GM12878 (cell line): ENCODE measurements around the gene XPO6. TPM values are rescaled to one million over a fixed set of nuclear protein-coding genes. Genes with fewer than 3 reads are reported as not detected.

ENCODE experiments used
- ATAC-seq: fragments of 200-7000 bp; cut with Tn5 transposase; 3 replicates; pipeline ENCODE4 v1.9.1; 2020; ENCODE audit warnings: mild to moderate bottlenecking, moderate library complexity
- BruUV-seq: library from RNA; stranded (reverse); fragments of 400-500 nt; replicated peaks from 2 replicates; lab custom pipeline; 2021; lab: Mats Ljungman, UMichigan
- CTCF ChIA-PET: fragments of 300-600 bp; sonication (Branson Sonifier 250); formaldehyde crosslinking; extraction: SDS; loops from one replicate; lab custom pipeline; 2021; ENCODE audit warnings: inconsistent platforms; lab: Yijun Ruan, JAX
- POLR2A ChIA-PET: fragments of 350-600 bp; formaldehyde crosslinking; extraction: SDS; loops from one replicate; lab custom pipeline; 2021; ENCODE audit warnings: inconsistent platforms; lab: Charles Lee
- RAD21 ChIA-PET: fragments of 300-600 bp; sonication (Branson Sonifier 250); formaldehyde crosslinking; loops from one replicate; lab custom pipeline; 2023; ENCODE audit warnings: antibody characterized with exemption; ENCODE audit not compliant: unreplicated experiment; lab: Charles Lee
- SMC1A ChIA-PET: fragments of 300-600 bp; sonication (Branson Sonifier 250); formaldehyde crosslinking; loops from one replicate; lab custom pipeline; 2023; ENCODE audit not compliant: unreplicated experiment, uncharacterized antibody; lab: Charles Lee
- DNase-seq: peaks from one replicate; pipeline ENCODE4 v3.0.0-alpha.2; 2011; ENCODE audit warnings: low read depth, low spot score
- FAIRE-seq: peaks from 3 replicates; lab custom pipeline; 2011; peaks lifted over from hg19 to GRCh38; lab: Jason Lieb, UNC
- H2AFZ ChIP-seq: 2 replicates; pipeline ENCODE4 v1.6.0; 2011; ENCODE audit warnings: low read depth, low read length, control low read depth; ENCODE audit not compliant: control insufficient read depth
- H3K27ac ChIP-seq: 2 replicates; pipeline ENCODE4 v1.5.1; 2011; ENCODE audit warnings: control low read depth; ENCODE audit not compliant: control insufficient read depth, insufficient read depth
- H3K27me3 ChIP-seq, 2 experiments: replicated peaks in 1 of 2; 2 replicates each; pipeline versions ENCODE4 v1.6.0 to v1.6.1; 2011; ENCODE audit warnings: low read length in 1 of 2; ENCODE audit not compliant: control insufficient read depth in 2 of 2, insufficient read depth in 2 of 2
- H3K36me3 ChIP-seq, 2 experiments: 2 replicates each; pipeline ENCODE4 v1.5.1; 2011; ENCODE audit warnings: low read length in 1 of 2; ENCODE audit not compliant: control insufficient read depth in 2 of 2, insufficient read depth in 2 of 2
- H3K4me1 ChIP-seq: 2 replicates; pipeline ENCODE4 v1.6.1; 2011; ENCODE audit warnings: mild to moderate bottlenecking, low read length, moderate library complexity, mixed read lengths; ENCODE audit not compliant: control insufficient read depth, insufficient read depth
- H3K4me2 ChIP-seq: 2 replicates; pipeline ENCODE4 v1.6.0; 2011; ENCODE audit warnings: control low read depth; ENCODE audit not compliant: control insufficient read depth, insufficient read depth
- H3K4me3 ChIP-seq: fragments of 200-600 bp; sonication (generic); 2 replicates; pipeline ENCODE4 v1.5.1; 2016
- H3K79me2 ChIP-seq: 2 replicates; pipeline ENCODE4 v1.6.0; 2011; ENCODE audit warnings: low read length; ENCODE audit not compliant: control insufficient read depth, insufficient read depth
- H3K9ac ChIP-seq: 2 replicates; pipeline ENCODE4 v1.8.0; 2011; ENCODE audit warnings: low read length, control low read depth, mixed read lengths; ENCODE audit not compliant: control insufficient read depth, insufficient read depth
- H3K9me3 ChIP-seq: replicated peaks from 3 replicates; pipeline ENCODE4 v1.5.1; 2011; ENCODE audit warnings: mild to moderate bottlenecking, low read length; ENCODE audit not compliant: control insufficient read depth, insufficient read depth
- H4K20me1 ChIP-seq: 2 replicates; pipeline ENCODE4 v1.6.0; 2011; ENCODE audit not compliant: control insufficient read depth, insufficient read depth
- ATF2 ChIP-seq: IDR thresholded peaks from 2 replicates; pipeline ENCODE4 v1.6.1; 2012; ENCODE audit warnings: low read length, inconsistent platforms
- BHLHE40 ChIP-seq, 2 experiments: fragments of 450-650 bp in 1 of 2; IDR thresholded peaks; 2 replicates each; pipeline ENCODE4 v1.6.1; 2011 to 2017; ENCODE audit warnings: low read depth in 2 of 2, borderline replicate concordance in 1 of 2, improper control_type of control experiment in 1 of 2, low read length in 1 of 2, mild to moderate bottlenecking in 1 of 2
- CBX5 ChIP-seq: sonication (generic); IDR thresholded peaks from 2 replicates; pipeline ENCODE4 v1.6.1; 2016; ENCODE audit warnings: low read depth, moderate library complexity, mild to moderate bottlenecking, inconsistent platforms
- CREB1 ChIP-seq: IDR thresholded peaks from 2 replicates; pipeline ENCODE4 v1.6.1; 2012; ENCODE audit warnings: low read depth, mild to moderate bottlenecking, inconsistent platforms
- E2F4 ChIP-seq: IDR thresholded peaks from 2 replicates; pipeline ENCODE4 v1.6.1; 2012; ENCODE audit warnings: low read depth, low read length, improper control_type of control experiment
- EZH2 ChIP-seq: IDR thresholded peaks from 2 replicates; pipeline ENCODE4 v1.6.1; 2012; ENCODE audit warnings: low read depth, mild to moderate bottlenecking, control low read depth, inconsistent platforms, low read length, borderline replicate concordance; ENCODE audit not compliant: control insufficient read depth
- MEF2B ChIP-seq: fragments of 450-650 bp; IDR thresholded peaks from 2 replicates; pipeline ENCODE4 v1.6.1; 2018; ENCODE audit warnings: mild to moderate bottlenecking, moderate library complexity; ENCODE audit not compliant: partially characterized antibody, poor library complexity, severe bottlenecking
- NR2F1 ChIP-seq: fragments of 450-650 bp; conservative IDR thresholded peaks from 2 replicates; pipeline ENCODE4 v1.6.1; 2017; ENCODE audit warnings: mild to moderate bottlenecking
- NRF1 ChIP-seq: conservative IDR thresholded peaks from 2 replicates; pipeline ENCODE4 v1.6.1; 2011; ENCODE audit warnings: mild to moderate bottlenecking, low read depth, low read length, improper control_type of control experiment
- POLR2AphosphoS5 ChIP-seq: IDR thresholded peaks from 2 replicates; pipeline ENCODE4 v1.6.1; 2011; ENCODE audit warnings: mild to moderate bottlenecking, low read length, inconsistent platforms
- POU2F2 ChIP-seq: IDR thresholded peaks from 3 replicates; pipeline ENCODE4 v1.6.1; 2011; ENCODE audit warnings: low read depth, mild to moderate bottlenecking, low read length, borderline replicate concordance
- RUNX3 ChIP-seq: IDR thresholded peaks from 2 replicates; pipeline ENCODE4 v1.6.1; 2012; ENCODE audit warnings: low read length, inconsistent platforms
- SMAD1 ChIP-seq: fragments of 450-650 bp; IDR thresholded peaks from 2 replicates; pipeline ENCODE4 v1.6.1; 2018; ENCODE audit warnings: mild to moderate bottlenecking, low read depth; ENCODE audit not compliant: partially characterized antibody
- SMAD5 ChIP-seq: IDR thresholded peaks from 2 replicates; pipeline ENCODE4 v1.6.1; 2016; ENCODE audit warnings: antibody characterized with exemption, low read depth
- SMARCA5 ChIP-seq: fragments of 450-650 bp; IDR thresholded peaks from 2 replicates; pipeline ENCODE4 v1.6.1; 2017; ENCODE audit warnings: mild to moderate bottlenecking
- SREBF2 ChIP-seq: IDR thresholded peaks from 2 replicates; pipeline ENCODE4 v1.6.1; 2012; ENCODE audit warnings: mild to moderate bottlenecking, low read length
- STAT3 ChIP-seq: IDR thresholded peaks from 2 replicates; pipeline ENCODE4 v1.6.1; 2011; ENCODE audit warnings: low read depth, low read length, improper control_type of control experiment
- ZBTB4 ChIP-seq: fragments of 450-650 bp; formaldehyde crosslinking; IDR thresholded peaks from 2 replicates; pipeline ENCODE4 v1.4.0; 2022; ENCODE audit warnings: mild to moderate bottlenecking, moderate library complexity
- ZNF384 ChIP-seq: IDR thresholded peaks from 2 replicates; pipeline ENCODE4 v1.6.1; 2012; ENCODE audit warnings: low read depth, mild to moderate bottlenecking, low read length, improper control_type of control experiment, borderline replicate concordance
- ZSCAN29 ChIP-seq: fragments of 450-650 bp; IDR thresholded peaks from 2 replicates; pipeline ENCODE4 v1.6.1; 2017; ENCODE audit warnings: mild to moderate bottlenecking, moderate library complexity
- WGBS: methylation state at CpG from one replicate; pipeline ENCODE4 v1.1.6; 2016; ENCODE audit warnings: low lambda C conversion rate; ENCODE audit not compliant: insufficient replicate concordance, insufficient coverage; ENCODE audit errors: missing lambda C conversion rate; 5-methylcytosine and 5-hydroxymethylcytosine counted together
- in situ Hi-C: fragments of 300-500 bp; cut with MboI; formaldehyde crosslinking; loops from 9 replicates; pipeline ENCODE4 v1.14.3; 2018; ENCODE audit warnings: mixed read lengths
- intact Hi-C: fragments of 100-400 bp; cut with micrococcal nuclease; formaldehyde crosslinking; loops from one replicate; pipeline ENCODE4 v1.14.2; 2022; ENCODE audit not compliant: unreplicated experiment
- polyA plus RNA-seq, 11 experiments: library from polyadenylated mRNA; depleted of rRNA in 4 of 11; unstranded in 6 of 11; stranded (reverse) in 5 of 11; fragments of >200 nt; fragmentation: Nextera tagmentation in 4 of 11; fragmentation: Illumina TruSeq in 1 of 11; extraction: Ambion mirVana in 4 of 11; extraction: Trizol in 1 of 11; gene quantifications; 1 replicate in 1 of 11; 2 replicates in 10 of 11; pipeline versions ENCODE4 v1.2.1 to v1.2.3, GENCODE V29; 2011 to 2016; ENCODE audit warnings: inconsistent platforms in 2 of 11, missing spikeins in 2 of 11, low read depth in 1 of 11
- total RNA-seq, 4 experiments: library from RNA; depleted of rRNA in 3 of 4; stranded (reverse); fragments of >200 nt in 3 of 4; fragmentation: Illumina TruSeq in 1 of 4; extraction: Trizol in 1 of 4; gene quantifications; 2 replicates each; pipeline versions ENCODE4 v1.2.1 to v1.2.3, GENCODE V29; 2013 to 2021

The XPO6 gene
- total and polyA plus RNA-seq, 10 of the 15 experiments (the other 5 are each of a cell fraction or from before 2014, with no cell fraction given) = 9.9 to 246 (median 110) TPM

GRCh38 chr16:28187595-28188004, 24.2 kb downstream of the XPO6 start:
- DNase-seq (peak; percentile 73), ATAC-seq (peak; percentile 79), FAIRE-seq (peak; percentile 86)
- Histone ChIP-seq H3K9me3 (no peaks in the 10 kb centered on the region; the same call in 2 of the 3 replicates), H3K9ac (peak overlapping the region; percentile 74), H3K27me3 (no peaks in the 10 kb centered on the region), H3K4me2 (peak overlapping the region; percentile 75), H2AFZ (no peak overlapping the region), H4K20me1 (no peaks in the 10 kb centered on the region), H3K4me1 (peaks cover 53% of the 10 kb centered on the region), H3K79me2 (peaks cover 86% of the 10 kb centered on the region), H3K36me3 (peaks cover 1 to 14% of the 10 kb centered on the region in 2 experiments), H3K4me3 (peak overlapping the region; percentile 53; the same call in 1 of the 2 replicates), H3K27ac (peak overlapping the region; percentile 98)
- 2% methylated on average over 2 of the region's 2 CpGs for WGBS
- RAD21 ChIA-PET = interaction anchor here (1.5 to 11.0 kb wide), 4 partner anchors 9 to 46 kb away, joined by 5 to 192 read pairs (median 28); partner anchors contain the start of gene XPO6
- intact Hi-C loops = loop anchor here (2.0 to 5.0 kb wide), 2 partner anchors 23 to 45 kb away; partner anchors contain the start of gene XPO6
- SMC1A ChIA-PET = interaction anchor here (1.3 to 15.4 kb wide), 8 partner anchors 8 to 115 kb away, joined by 3 to 272 read pairs (median 8); partner anchors contain the start of gene XPO6
- POLR2A ChIA-PET = interaction anchor here (0.7 to 5.0 kb wide), 6 partner anchors 8 to 46 kb away, joined by 3 to 71 read pairs (median 12); no protein-coding TSS in a partner anchor
- BruUV-seq = no TSS peak
- CTCF ChIA-PET = interaction anchor here (1.5 to 2.5 kb wide), 5 partner anchors 15 to 48 kb away, joined by 6 to 13 read pairs (median 11); no protein-coding TSS in a partner anchor
- in situ Hi-C loops = no loop called here
- TF ChIP-seq SMARCA5 = no peak
- TF ChIP-seq NRF1 = no peak
- no peak for TF ChIP-seq SMAD5
- no peak for TF ChIP-seq EZH2
- peak; percentile 40; the same call in 1 of the 2 replicates for TF ChIP-seq RUNX3
- no peak for TF ChIP-seq SREBF2
- TF ChIP-seq ZSCAN29 = no peak
- TF ChIP-seq ZBTB4 (CRISPR knock-in tag) = no peak
- no peak for TF ChIP-seq ZNF384
- no peak for TF ChIP-seq CREB1
- peak; percentile 26; the same call in 1 of the 2 replicates for TF ChIP-seq STAT3
- no peak for TF ChIP-seq E2F4
- TF ChIP-seq CBX5 = no peak
- TF ChIP-seq POLR2AphosphoS5 = peak; percentile 57
- TF ChIP-seq POU2F2 = no peak
- no peak for TF ChIP-seq NR2F1
- TF ChIP-seq SMAD1 = no peak
- no peak; the same call in none of the 2 replicates for TF ChIP-seq ATF2
- TF ChIP-seq MEF2B = peak; percentile 11
- TF ChIP-seq BHLHE40 (IDR thresholded peaks at IDR 0.05; ENCODE audit: borderline replicate concordance in 1 of 2, low read depth in 2 of 2, low read length in 1 of 2) = peak; percentile 68 to 75; a peak in 3 of 4 replicates
